ENCODE data around the gene TRIO.

Gene TRIO

GRCh38 chr5:14464096-14464495 is 321.0 kb downstream of the TRIO start:
- TF ChIP-seq, protein P1, sequence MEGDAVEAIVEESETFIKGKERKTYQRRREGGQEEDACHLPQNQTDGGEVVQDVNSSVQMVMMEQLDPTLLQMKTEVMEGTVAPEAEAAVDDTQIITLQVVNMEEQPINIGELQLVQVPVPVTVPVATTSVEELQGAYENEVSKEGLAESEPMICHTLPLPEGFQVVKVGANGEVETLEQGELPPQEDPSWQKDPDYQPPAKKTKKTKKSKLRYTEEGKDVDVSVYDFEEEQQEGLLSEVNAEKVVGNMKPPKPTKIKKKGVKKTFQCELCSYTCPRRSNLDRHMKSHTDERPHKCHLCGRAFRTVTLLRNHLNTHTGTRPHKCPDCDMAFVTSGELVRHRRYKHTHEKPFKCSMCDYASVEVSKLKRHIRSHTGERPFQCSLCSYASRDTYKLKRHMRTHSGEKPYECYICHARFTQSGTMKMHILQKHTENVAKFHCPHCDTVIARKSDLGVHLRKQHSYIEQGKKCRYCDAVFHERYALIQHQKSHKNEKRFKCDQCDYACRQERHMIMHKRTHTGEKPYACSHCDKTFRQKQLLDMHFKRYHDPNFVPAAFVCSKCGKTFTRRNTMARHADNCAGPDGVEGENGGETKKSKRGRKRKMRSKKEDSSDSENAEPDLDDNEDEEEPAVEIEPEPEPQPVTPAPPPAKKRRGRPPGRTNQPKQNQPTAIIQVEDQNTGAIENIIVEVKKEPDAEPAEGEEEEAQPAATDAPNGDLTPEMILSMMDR (IDR thresholded peaks at IDR 0.05; ENCODE audit: low read depth, low read length) = no peak
- no peak for DNase-seq (ENCODE audit: extremely low read depth, low read depth)

DNA sequence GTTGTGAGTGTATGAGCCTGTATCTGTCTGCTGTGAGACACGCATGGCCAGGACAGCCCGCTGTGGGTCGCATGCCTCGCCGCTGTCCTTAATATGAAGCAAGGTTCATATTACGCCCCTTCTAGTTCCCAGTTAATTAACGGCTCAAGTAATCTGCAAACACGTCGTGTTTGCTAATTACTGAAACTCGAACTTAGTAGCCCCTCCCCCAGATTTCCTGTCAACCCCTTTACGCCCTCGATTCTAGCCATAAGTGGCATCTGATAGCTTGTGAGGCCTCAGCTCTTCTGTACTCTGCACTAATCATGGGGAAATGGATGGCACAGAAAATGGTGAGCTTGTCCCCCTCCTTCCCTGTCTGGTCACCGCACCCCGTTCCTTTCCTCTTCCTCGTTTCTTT is 321.5 kb downstream of the TRIO start:
- TF ChIP-seq, protein P1 (IDR thresholded peaks at IDR 0.05; ENCODE audit: low read depth, low read length) = no peak
- DNase-seq (ENCODE audit: extremely low read depth, low read depth) = no peak

GRCh38 chr5:14465116-14465515 is 322.0 kb downstream of the TRIO start:
- TF ChIP-seq, protein P1 (IDR thresholded peaks at IDR 0.05; ENCODE audit: low read depth, low read length) = no peak
- DNase-seq (ENCODE audit: extremely low read depth, low read depth) = peak; percentile 77

DNA sequence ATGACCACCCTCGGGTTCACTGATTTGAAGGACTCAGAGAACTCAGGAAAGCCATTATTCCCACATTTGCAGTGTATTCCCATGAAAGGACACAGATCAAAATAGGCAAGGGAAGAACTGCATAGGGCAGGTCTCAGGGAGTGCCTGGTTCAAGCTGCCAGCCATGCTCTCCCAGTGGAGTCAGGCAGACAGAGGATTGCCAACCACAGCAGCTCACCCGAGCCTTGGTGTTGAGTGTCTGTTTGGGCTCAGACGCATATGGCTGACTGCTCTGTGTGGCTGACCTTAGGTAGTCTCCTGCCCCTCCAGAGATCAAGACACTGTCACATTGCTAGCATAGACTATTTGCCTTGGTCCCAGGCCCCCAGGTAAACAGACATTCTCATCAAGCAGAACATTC is 322.6 kb downstream of the TRIO start:
- DNase-seq (ENCODE audit: extremely low read depth, low read depth) = no peak
- TF ChIP-seq, protein P1 (IDR thresholded peaks at IDR 0.05; ENCODE audit: low read depth, low read length) = no peak

- TF ChIP-seq, protein P1 (IDR thresholded peaks at IDR 0.05; ENCODE audit: low read depth, low read length) = no peak
- DNase-seq (ENCODE audit: extremely low read depth, low read depth) = no peak
Measured at GRCh38 chr5:14467251-14467650, 324.1 kb downstream of the TRIO start.

- no peak for DNase-seq (ENCODE audit: extremely low read depth, low read depth)
- TF ChIP-seq, protein P1 (IDR thresholded peaks at IDR 0.05; ENCODE audit: low read depth, low read length) = no peak
Measured at GRCh38 chr5:14467886-14468285, 324.7 kb downstream of the TRIO start.

GRCh38 chr5:14469551-14470377 is 326.6 kb downstream of the TRIO start:
- DNase-seq (ENCODE audit: extremely low read depth, low read depth) = no peak
- TF ChIP-seq, protein P1 (IDR thresholded peaks at IDR 0.05; ENCODE audit: low read depth, low read length) = no peak

All from AG09319 (cell line).